C1 segment of cervical spinal cord (tissue), 14 donors: Measurements from ENCODE around the gene LTBP1.

Source experiments
- DNase-seq, 14 donors: peaks; one replicate each; lab custom pipeline; 2025; lab: John Stamatoyannopoulos, UW

Gene LTBP1

DNA sequence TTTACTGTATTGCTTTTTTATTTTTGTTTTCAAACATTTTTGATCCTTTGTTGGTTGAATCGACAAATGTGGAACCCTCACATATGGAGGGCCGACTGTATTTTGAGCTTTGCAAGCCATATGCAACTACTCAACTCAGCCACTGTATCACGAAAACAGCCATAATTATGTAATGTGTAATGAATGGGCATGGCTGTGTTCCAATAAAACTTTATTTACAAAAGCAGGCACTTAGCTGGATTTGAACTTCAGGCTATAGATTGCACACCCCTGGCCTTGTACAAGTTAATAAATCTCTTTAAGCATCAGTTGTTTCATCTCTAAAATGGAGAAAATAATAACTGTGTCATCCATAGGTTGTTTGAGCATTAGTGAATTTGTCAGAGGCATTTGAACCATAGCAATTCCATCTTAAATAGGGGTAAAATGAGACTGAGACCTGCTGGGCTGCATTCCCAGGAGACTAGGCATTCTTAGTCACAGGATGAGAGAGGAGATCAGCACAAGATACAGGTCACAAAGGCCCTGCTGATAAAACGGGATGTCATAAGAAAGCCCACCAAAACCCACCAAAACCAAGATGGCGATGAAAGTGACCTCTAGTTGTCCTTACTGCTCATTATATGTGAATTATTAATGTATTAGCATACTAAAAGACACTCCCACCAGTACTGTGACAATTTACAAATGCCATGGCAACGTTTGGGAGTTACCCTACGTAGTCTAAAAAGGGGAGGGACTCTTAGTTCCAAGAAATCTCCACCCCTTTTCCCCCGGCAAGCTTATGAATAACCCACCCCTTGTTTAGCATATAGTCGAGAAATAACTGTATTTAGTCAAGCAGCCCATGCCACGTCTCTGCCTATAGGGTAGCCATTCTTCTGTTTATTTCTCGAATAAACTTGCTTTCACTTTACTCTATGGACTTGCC, 13.7 kb upstream of the LTBP1 start:
- no peak for DNase-seq

- DNase-seq, result no peak
These were observed 13.0 kb upstream of the LTBP1 start for GRCh38 chr2:32933756-32934095.

DNA sequence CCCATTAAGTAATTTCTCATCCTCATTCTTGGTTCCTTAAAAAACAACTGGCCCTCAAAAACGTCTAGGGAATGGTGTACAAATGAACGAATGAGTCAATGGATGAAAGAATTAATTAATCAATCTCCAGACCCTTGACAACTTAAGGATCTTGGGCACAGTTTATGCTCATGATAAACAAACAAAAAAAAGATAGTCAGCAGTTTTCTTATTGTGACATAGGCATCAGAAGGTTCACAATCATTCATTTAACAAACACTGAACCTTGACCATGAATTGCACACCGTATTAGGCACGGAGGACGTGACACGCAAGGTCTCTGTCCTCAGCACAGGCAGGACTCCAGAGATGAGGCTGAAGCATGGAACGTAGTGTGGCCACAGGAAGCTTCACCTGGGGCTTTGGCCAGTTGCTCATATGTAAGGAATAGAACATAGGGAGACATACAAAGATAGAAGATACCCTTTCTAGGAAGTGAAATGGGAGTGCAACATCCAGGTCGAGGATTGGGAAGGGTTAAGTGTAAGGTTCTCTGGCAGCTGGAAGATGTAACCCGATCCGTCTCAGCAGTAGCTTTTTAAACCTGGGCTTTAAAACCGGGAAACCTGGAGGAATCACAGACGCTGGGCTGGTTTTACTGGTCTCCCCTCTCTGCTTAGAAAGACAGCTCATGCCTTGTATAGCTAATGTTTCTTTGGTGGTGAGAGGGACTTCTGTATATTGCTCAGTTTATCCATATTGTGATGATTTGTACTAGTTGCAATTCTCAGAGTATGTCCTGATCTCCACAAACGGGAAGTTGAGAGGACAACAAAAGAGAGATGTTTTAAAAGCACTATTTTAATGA, 8.9 kb upstream of the LTBP1 start:
- DNase-seq, result no peak

GRCh38 chr2:32938934-32939333, 7.8 kb upstream of the LTBP1 start:
- DNase-seq, result no peak

GRCh38 chr2:32940316-32940997, 6.3 kb upstream of the LTBP1 start:
- DNase-seq, result no peak

DNA sequence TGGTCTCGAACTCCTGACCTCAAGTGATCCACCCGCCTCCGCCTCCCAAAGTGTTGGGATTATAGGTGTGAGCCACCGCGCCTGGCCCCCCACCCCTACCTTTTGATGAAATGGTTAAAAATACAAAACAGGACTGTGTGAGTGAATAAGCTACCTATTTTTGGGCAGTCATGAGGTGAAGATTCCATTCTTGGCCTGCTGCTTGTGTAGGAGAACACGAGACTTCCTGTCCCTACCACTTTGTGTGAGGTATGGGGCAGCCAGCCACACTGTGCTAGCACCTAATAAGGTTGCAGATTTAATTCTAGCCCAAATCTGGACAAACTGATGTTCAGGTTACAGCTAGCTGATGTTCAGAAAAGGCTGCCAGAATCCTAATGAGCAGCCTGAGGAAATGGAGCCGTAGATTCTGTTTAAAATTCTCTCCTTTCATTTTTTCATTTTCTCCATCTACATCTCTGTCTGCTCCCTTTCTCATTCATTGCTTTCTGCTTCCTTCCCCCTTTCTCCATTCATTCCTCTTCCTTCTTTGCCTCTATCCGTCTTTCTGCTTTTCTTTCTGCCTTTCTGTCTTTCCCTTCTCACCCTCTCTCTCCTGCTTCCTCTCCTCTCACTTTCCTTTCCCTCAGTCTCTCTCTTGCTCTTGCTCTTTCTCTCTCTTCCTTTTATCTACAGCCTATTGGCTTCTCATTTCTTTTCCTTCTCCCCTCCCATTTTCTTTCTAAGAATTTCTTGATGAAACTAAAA, 4.6 kb upstream of the LTBP1 start:
- no peak for DNase-seq

GRCh38 chr2:32942793-32943485, 3.8 kb upstream of the LTBP1 start:
- no peak for DNase-seq

DNA sequence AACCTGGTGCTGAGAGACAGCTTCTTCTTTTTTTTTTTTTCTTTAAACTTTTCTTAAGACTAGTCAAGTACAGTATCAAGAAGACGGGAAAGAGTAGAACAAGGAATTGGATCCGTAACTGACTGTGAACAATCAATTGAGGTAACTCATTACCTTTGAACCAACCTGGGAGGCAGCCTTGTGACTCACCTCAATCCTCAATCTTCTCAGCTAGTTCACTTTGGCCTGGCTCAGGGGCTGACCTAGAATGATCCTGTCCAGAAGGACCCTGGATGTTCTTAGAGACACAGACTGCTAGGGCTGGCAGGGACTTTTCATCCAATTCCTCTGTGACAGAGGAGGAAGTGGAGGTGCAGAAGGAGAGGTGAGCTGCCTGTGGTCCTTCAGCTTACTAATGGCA, 1.5 kb upstream of the LTBP1 start:
- DNase-seq, result no peak

DNA sequence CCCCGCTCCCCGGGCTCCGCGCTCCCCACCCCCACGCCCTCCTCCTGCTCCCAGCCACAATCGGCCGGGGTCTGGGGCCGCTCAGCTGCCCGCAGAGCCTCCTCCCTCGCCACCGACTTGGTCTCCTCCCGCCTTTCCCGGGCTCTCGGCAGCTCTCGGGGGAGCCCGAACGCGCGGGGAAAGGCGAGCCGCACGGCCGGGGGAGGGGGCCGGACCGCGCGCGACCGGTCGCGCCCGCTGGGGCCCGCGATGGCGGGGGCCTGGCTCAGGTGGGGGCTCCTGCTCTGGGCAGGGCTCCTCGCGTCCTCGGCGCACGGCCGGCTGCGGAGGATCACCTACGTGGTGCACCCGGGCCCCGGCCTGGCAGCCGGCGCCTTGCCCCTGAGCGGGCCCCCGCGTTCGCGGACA, 327 bp downstream of the LTBP1 start:
- DNase-seq, result no peak

- DNase-seq, result peak in 2 of 14 donors; percentile 13 to 27
These were observed 861 bp downstream of the LTBP1 start for GRCh38 chr2:32947484-32948143.

DNA sequence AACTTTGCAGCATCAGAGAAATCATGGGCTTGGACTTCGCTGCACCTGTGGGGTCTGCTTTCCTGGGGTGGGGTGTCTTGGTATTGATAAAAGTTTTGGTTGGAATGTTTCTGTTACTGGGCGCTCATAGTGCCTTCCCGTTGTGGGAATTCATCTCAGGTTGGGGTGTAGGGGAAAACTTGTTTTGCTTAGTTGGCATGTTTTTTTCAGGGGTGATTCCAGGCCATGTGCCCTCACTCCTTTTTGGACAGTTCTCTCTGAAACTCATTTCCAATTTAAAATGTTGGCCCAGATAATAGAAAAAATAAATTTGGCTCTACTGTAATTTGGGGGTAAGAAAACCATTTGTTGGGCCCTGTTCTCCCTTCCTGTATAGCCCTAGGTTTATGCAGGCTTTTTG, 1.5 kb downstream of the LTBP1 start:
- no peak for DNase-seq

DNA sequence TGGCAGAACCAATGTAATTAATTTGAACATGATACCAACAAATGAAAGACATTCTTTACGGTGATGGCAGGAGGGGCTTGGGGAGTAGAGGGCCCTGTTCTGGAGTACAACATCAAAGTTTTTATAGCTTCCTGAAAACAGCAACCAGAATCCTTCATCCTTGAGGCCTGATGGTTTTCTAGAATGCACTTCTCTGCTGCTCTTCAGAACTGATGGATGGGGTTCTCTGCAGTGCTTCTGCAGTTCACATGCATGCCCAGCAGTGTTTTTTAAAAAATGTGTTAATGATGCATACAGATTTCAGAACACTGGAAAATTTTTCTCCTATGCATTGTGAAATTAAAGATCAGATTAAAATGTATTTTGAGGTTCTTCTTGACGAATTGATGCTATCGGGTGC, 2.5 kb downstream of the LTBP1 start:
- DNase-seq, result no peak

- DNase-seq, result no peak
These were observed 4.9 kb downstream of the LTBP1 start for GRCh38 chr2:32951672-32952071.

DNA sequence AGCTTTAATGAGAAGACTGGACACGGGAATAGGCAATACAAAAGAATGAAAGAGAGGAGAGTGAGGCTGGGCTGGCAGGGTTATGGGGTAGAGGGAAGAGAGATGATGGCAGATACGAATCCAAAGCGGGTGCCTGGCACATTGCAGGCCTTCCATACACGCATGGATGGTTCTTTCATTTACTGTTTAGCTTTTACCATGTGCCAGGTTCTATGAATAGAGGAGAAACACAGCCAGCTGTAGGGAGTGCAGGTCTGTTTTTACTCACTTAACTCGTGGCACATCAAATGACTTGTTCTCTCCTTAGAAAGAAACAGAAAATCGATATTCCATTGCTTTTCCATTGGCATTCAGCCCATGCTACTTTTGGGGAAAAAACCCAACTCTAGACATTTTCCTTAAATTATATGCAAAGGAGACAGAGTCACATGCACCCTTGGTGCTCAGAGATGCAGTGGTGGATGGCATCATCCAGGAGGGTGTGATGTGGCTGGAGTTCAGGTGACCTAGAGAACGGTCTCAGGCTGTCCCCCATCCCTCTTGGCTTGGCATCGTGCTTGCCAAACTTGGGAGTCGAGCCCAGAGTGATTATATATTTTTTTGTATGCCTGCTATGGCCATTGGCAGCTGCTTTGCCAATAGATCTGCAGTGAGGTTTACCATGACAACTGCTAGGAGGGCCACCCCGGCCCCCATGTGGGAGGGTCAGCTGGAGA, 6.2 kb downstream of the LTBP1 start:
- no peak for DNase-seq

DNA sequence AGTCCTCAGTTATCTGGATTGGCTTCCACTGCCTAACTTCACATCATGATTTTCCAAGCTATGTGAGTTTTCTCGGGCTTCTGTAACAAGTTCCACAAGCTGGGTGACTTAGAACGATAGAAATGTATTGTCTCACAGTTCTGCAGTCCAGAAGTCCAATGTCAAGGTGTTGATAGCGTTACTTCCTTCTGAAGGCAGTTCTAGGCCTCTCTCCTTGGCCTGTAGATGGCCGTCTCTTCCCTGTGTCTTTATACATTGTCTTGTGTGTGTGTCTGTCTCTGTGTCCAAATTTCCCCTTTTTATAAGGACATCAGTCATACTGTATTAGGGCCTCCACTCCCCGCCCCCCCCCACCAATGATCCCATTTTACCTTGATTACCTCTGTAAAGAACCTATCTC, 7.5 kb downstream of the LTBP1 start:
- no peak for DNase-seq

- no peak for DNase-seq
These were observed 12.1 kb downstream of the LTBP1 start for GRCh38 chr2:32958821-32959220.

GRCh38 chr2:32960238-32960637, 13.5 kb downstream of the LTBP1 start:
- DNase-seq, result no peak

DNA sequence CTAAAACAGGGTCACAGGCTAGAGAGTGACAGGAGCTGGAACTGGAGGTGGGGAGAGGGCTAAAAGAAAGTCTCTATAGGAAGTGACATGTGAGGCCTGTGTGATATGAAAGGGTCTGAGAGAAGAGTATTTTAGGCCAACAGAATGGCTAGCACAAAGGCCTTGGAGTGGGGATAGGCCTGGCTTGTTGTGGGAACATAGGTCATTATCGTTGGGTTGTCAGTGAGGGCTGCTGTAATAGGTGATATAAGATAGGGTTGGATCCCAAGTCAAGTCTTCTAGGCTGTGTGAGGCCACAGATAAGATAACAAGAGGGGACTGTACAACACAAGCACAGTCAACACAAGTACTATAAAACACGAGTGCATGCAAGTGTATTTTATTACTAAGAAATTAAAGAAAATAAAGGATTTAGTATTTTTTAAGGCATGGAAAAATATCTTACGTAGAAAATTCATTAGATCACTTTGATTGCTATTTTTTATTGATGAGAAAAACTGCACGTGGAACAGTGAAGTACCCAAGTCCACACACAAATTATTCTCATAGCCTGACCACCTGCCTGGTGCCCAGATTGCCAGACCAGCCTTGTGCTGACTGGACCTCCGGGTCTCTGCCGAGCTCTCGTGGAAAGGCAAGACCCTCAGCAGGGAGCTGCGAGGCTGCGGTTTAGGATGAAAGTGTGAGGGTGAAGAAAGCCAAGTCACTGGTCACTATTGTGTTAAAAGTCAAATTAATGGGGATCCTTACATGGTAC, 14.1 kb downstream of the LTBP1 start:
- no peak for DNase-seq

GRCh38 chr2:32962690-32963089, 15.9 kb downstream of the LTBP1 start:
- DNase-seq, result no peak
